ENCODE results near the gene RETREG1. TPM values are rescaled to one million over a fixed set of nuclear protein-coding genes. Genes with fewer than 3 reads are reported as not detected.
A peak's percentile ranks its signal among the peaks of the same experiment; 100 is the strongest.

RETREG1 gene
- total RNA-seq, 4 donors from 2014 or later = 22.5 to 73.3 (median 43.6) TPM

DNA sequence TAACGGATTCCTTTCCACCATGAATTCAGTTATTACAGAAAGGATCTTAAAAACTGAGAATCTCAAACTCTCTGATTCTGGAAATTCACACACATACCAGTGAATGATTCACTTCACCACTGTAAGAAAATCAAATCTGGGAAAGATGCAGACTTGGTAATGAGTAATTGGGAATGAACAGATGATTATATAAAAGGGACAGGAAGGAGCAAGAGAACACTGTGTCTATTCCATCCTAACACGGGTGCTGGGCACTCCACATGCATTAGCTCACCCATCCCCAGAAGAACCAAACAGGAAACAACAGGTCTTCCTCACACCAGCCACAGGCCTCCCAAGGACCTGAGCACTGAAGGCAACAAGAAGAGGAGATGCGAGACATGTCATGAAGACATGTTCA is 76.4 kb downstream of the RETREG1 start:
- TF ChIP-seq, protein P1, sequence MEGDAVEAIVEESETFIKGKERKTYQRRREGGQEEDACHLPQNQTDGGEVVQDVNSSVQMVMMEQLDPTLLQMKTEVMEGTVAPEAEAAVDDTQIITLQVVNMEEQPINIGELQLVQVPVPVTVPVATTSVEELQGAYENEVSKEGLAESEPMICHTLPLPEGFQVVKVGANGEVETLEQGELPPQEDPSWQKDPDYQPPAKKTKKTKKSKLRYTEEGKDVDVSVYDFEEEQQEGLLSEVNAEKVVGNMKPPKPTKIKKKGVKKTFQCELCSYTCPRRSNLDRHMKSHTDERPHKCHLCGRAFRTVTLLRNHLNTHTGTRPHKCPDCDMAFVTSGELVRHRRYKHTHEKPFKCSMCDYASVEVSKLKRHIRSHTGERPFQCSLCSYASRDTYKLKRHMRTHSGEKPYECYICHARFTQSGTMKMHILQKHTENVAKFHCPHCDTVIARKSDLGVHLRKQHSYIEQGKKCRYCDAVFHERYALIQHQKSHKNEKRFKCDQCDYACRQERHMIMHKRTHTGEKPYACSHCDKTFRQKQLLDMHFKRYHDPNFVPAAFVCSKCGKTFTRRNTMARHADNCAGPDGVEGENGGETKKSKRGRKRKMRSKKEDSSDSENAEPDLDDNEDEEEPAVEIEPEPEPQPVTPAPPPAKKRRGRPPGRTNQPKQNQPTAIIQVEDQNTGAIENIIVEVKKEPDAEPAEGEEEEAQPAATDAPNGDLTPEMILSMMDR (IDR thresholded peaks at IDR 0.05) = no peak
- no peak for ATAC-seq (ENCODE audit: low FRiP score)
- DNase-seq (ENCODE audit: low spot score) = no peak

DNA sequence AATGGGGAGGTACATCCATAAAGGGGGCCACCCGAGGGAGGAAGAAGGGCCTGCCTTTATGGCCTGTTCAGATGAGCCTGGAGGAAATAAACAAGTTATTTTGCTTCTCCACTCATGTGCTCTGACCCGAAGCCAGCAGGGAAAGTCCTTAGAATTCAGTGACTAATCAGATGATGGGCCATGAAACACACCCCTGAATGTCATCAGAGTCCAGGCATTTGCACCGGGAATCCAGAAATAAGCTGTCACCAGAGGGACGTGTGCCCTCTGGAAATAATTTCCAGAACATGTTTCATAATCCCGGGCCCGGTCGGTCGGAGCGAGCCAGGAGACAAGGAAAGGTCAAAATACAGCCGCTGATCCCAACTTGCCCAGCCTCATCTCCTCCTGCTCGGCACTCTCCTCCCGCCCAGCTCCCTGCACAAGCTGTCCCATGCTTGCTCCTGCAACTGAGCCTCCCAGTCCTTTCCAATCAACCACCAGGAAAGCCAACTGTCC is 77.6 kb downstream of the RETREG1 start:
- TF ChIP-seq, protein P1 (IDR thresholded peaks at IDR 0.05) = no peak
- peak; percentile 70 for ATAC-seq (ENCODE audit: low FRiP score)
- peak; percentile 33 for DNase-seq (ENCODE audit: low spot score)

DNA sequence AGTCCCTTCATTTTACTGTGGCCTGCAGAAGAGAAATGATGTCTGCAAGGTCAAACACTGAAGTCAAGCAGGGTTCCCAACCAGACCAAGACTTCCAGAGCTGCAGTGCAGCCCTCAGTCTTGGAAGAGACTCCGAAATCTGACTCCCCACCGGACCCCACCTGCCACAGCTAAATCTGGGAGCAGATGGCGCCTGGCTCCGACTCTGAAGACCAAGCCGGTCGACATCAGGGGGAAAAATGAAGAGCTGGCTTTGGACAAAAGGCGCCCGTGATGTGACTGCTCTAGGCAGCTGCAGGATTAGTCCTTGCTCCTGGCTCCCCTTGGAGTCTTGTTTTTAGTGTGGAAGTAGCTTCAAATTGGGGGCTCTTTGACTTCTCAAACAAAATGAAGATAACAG is 78.8 kb downstream of the RETREG1 start:
- no peak for DNase-seq (ENCODE audit: low spot score)
- ATAC-seq (ENCODE audit: low FRiP score) = no peak
- TF ChIP-seq, protein P1 (IDR thresholded peaks at IDR 0.05) = no peak

DNA sequence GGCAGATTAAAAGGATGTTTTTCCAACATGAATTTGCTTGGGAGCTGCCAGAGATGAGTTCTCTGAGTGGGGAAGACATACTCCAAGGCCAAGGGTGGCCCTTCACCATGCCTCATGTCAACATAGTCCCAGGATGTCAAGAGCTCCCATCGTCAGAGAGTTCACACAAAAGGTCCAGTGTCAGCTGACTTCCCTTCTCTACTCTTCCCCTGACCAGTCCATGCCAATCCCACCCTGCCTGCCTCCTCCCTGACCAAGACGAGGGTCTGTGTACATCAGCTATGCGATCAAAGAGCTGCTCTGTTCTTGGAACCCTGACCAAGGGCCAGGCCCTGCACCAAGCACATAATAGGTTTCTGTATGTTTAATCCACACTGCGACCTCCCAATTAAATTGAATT is 80.0 kb downstream of the RETREG1 start:
- ATAC-seq (ENCODE audit: low FRiP score) = no peak
- TF ChIP-seq, protein P1 (IDR thresholded peaks at IDR 0.05) = no peak
- DNase-seq (ENCODE audit: low spot score) = no peak

DNA sequence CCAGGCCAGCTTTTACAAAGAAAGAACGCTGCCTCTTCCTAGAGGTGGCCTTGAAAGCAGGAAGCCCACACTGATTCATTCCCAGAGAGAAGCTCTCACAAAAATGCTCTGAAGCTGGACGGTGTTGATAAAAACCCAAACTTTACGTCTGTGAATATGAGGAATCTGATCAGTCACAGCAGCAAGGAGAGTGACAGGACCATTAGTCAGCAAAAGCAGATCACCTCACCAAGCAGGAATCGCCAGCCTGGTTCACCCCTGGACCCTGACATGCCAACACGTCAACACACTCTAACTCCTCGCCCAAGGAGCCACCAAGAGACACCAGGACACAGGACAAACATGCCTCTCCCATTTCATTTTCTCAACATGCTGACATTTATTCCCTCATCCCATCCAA is 80.6 kb downstream of the RETREG1 start:
- ATAC-seq (ENCODE audit: low FRiP score) = no peak
- DNase-seq (ENCODE audit: low spot score) = no peak
- TF ChIP-seq, protein P1 (IDR thresholded peaks at IDR 0.05) = no peak

DNA sequence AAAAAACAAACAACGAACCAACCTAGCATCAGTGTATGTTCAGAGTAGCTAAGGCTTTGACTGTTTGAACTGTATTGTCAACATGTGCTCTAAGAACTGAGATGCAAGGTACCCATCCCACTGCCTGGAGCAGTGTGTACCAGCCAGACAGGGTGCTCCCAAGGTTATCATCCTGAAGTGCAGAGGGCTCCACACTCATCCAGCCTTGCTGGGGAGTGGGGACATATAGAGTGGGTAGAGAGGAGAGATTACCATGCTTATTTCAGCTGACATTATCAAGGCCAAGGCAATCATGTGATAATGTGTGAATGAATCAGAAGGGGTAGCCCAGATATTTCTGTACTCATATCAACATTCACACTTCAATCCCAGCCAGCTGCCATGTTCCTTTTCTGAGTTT is 82.5 kb downstream of the RETREG1 start:
- ATAC-seq (ENCODE audit: low FRiP score) (no peak), DNase-seq (ENCODE audit: low spot score) (no peak)
- TF ChIP-seq, protein P1 (IDR thresholded peaks at IDR 0.05) = no peak

DNA sequence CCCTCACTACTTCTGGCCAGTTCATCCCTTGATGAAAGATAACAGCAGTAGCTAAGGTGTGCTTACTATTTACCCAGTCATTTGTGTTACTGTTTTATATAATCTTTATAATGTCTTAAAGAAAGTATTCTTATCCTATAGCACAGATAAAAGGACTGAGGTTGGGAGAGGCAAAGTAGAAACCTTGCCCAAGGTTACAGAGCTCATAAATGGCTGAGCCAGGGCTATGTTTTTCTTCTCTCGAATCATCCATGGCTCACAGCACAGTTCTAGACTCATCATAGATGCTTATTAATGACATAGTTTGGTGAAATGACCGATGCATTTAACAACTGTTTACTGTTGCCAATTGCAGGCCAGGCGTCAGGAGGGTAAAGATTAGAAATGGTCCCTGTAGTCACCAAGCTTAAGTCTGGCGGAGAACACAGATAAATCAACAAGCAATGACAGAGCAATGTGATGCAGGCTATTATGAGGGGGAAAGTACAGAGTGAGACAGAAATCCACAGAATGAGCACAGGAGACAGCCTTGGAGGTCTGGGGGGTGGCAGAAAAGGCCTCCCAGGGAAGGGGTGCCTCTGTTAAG is 85.6 kb downstream of the RETREG1 start:
- ATAC-seq (ENCODE audit: low FRiP score) (no peak), DNase-seq (ENCODE audit: low spot score) (no peak)
- TF ChIP-seq, protein P1 (IDR thresholded peaks at IDR 0.05) = no peak

Measured in omental fat pad (tissue), 4 donors.